ENCODE measurements around the gene CLEC2D.
"Not testable (repeated sequence)": the region's sequence is repeated elsewhere in the genome, so short reads cannot be mapped to it uniquely, and the experiment has no call there.

DNA sequence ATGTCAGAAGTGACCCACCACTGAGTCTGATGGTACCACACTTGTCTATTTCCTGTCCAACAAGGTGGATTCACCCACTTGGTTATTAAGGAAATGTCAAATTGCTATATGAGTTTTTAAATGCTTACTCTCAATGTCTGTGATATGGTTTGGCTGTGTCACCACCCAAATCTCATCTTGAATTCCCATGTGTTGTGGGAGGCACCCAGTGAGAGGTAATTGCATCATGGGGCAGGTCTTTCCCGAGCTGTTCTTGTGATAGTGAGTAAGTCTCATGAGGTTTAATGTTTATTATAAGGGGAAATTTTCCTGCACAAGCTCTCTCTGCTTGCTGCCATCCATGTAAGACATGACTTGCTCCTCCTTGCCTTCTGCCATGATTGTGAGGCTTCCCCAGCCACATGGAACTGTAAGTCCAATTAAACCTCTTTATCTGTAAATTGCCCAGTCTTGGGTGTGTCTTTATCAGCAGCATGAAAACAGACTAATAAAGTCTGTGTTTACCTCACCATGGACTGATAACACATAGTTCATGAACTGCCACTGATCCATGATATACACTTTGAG is 24.4 kb upstream of the CLEC2D start:
- TF ChIP-seq, protein P1, sequence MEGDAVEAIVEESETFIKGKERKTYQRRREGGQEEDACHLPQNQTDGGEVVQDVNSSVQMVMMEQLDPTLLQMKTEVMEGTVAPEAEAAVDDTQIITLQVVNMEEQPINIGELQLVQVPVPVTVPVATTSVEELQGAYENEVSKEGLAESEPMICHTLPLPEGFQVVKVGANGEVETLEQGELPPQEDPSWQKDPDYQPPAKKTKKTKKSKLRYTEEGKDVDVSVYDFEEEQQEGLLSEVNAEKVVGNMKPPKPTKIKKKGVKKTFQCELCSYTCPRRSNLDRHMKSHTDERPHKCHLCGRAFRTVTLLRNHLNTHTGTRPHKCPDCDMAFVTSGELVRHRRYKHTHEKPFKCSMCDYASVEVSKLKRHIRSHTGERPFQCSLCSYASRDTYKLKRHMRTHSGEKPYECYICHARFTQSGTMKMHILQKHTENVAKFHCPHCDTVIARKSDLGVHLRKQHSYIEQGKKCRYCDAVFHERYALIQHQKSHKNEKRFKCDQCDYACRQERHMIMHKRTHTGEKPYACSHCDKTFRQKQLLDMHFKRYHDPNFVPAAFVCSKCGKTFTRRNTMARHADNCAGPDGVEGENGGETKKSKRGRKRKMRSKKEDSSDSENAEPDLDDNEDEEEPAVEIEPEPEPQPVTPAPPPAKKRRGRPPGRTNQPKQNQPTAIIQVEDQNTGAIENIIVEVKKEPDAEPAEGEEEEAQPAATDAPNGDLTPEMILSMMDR (conservative IDR thresholded peaks at IDR 0.05) = not testable (repeated sequence)
- not testable (repeated sequence) for TF ChIP-seq EZH2 (IDR thresholded peaks at IDR 0.05; ENCODE audit: low read depth)

Measured in PC-9 (cell line).